GM23248 (cell line): ENCODE results near the gene FBXO48. TPM values are rescaled to one million over a fixed set of nuclear protein-coding genes. Genes with fewer than 3 reads are reported as not detected.

ENCODE experiments used
- DNase-seq: peaks from one replicate; pipeline ENCODE4 v3.0.0-alpha.2; 2015
- H2AFZ ChIP-seq: fragments of 200-600 bp; sonication (generic); 2 replicates; pipeline ENCODE4 v1.6.1; 2016; ENCODE audit warnings: antibody characterized with exemption
- H3F3A ChIP-seq: fragments of 200-600 bp; sonication (generic); 2 replicates; pipeline ENCODE4 v1.6.1; 2016; ENCODE audit warnings: mild to moderate bottlenecking, antibody characterized with exemption, mixed run types; ENCODE audit not compliant: insufficient read depth
- H3K27ac ChIP-seq: fragments of 200-600 bp; sonication (generic); 2 replicates; pipeline ENCODE4 v1.5.1; 2016; ENCODE audit warnings: mild to moderate bottlenecking
- H3K27me3 ChIP-seq: fragments of 200-600 bp; sonication (generic); replicated peaks from 2 replicates; pipeline ENCODE4 v1.6.1; 2016; ENCODE audit warnings: mild to moderate bottlenecking; ENCODE audit not compliant: insufficient read depth
- H3K36me3 ChIP-seq: fragments of 200-600 bp; sonication (generic); 2 replicates; pipeline ENCODE4 v1.6.1; 2016; ENCODE audit warnings: low read depth, mild to moderate bottlenecking
- H3K4me1 ChIP-seq: fragments of 200-600 bp; sonication (generic); 2 replicates; pipeline ENCODE4 v1.6.1; 2016; ENCODE audit warnings: mild to moderate bottlenecking; ENCODE audit not compliant: insufficient read depth
- H3K4me2 ChIP-seq: fragments of 200-600 bp; sonication (generic); one replicate; pipeline ENCODE4 v1.6.1; 2016; ENCODE audit warnings: mild to moderate bottlenecking; ENCODE audit not compliant: unreplicated experiment
- H3K4me3 ChIP-seq: fragments of 200-600 bp; sonication (generic); 2 replicates; pipeline ENCODE4 v1.5.1; 2016; ENCODE audit warnings: mild to moderate bottlenecking
- H3K79me2 ChIP-seq: fragments of 200-600 bp; sonication (generic); 2 replicates; pipeline ENCODE4 v1.6.1; 2016; ENCODE audit warnings: mild to moderate bottlenecking; ENCODE audit not compliant: insufficient read depth
- H3K9ac ChIP-seq: fragments of 200-600 bp; sonication (generic); 2 replicates; pipeline ENCODE4 v1.6.1; 2016; ENCODE audit warnings: mild to moderate bottlenecking
- H3K9me2 ChIP-seq: fragments of 200-600 bp; sonication (generic); 2 replicates; pipeline ENCODE4 v1.6.1; 2016; ENCODE audit warnings: mixed run types, mild to moderate bottlenecking, moderate library complexity; ENCODE audit not compliant: insufficient read depth
- H3K9me3 ChIP-seq: fragments of 200-600 bp; sonication (generic); one replicate; pipeline ENCODE4 v1.6.1; 2017; ENCODE audit warnings: low read depth
- H4K20me1 ChIP-seq: fragments of 200-600 bp; sonication (generic); 2 replicates; pipeline ENCODE4 v1.6.0; 2016; ENCODE audit not compliant: insufficient read depth
- EZH2 ChIP-seq: fragments of 200-600 bp; sonication (generic); IDR thresholded peaks from 2 replicates; pipeline ENCODE4 v1.6.1; 2018; ENCODE audit warnings: antibody characterized with exemption, mild to moderate bottlenecking; ENCODE audit not compliant: insufficient read depth, poor library complexity, severe bottlenecking
- EZH2phosphoT487 ChIP-seq: fragments of 200-600 bp; sonication (generic); IDR thresholded peaks from 2 replicates; pipeline ENCODE4 v1.6.1; 2018; ENCODE audit warnings: antibody characterized with exemption, moderate library complexity, mild to moderate bottlenecking, low read depth; ENCODE audit not compliant: insufficient read depth
- WGBS, 2 experiments: methylation state at CpG; one replicate each; pipeline ENCODE4 v1.1.6; 2015 to 2017; ENCODE audit warnings: low lambda C conversion rate in 2 of 2, low coverage in 1 of 2; ENCODE audit errors: missing lambda C conversion rate in 2 of 2; 5-methylcytosine and 5-hydroxymethylcytosine counted together
- in situ Hi-C: fragments of 300-500 bp; cut with MboI; formaldehyde crosslinking; loops from 2 replicates; pipeline ENCODE4 v1.15.0; 2020
- polyA plus RNA-seq: library from polyadenylated mRNA; unstranded; fragments of >200 nt; fragmentation: Nextera tagmentation; extraction: Ambion mirVana; gene quantifications from 2 replicates; pipeline ENCODE4 v1.2.1, GENCODE V29; 2016
- total RNA-seq: library from RNA; depleted of rRNA; stranded (reverse); fragments of >200 nt; shearing (Covaris generic); gene quantifications from 2 replicates; pipeline ENCODE4 v1.2.3, GENCODE V29; 2014

Gene FBXO48
- total and polyA plus RNA-seq, 2 experiments from 2014 or later = 0.65 to 1.0 TPM

DNA sequence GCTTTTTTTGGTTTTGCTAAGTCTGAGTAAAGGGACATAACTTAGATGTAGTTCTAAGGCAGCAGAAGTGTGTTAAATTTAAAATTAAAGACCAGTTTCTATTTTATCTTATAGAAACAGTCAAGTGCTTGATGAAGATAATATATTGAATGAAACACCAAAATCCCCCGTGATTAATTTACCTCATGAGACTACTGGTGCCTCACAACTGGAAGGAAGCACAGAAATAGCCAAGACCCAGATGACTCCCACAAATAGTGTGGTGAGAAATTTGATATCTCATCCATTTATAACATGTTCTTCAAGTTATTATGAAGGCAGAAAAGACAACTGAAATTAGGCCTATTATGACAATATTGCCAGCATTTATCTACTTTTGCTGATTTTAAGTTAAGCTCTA is 45.9 kb upstream of the FBXO48 start:
- TF ChIP-seq EZH2phosphoT487 = no peak
- TF ChIP-seq EZH2 = no peak
- Histone ChIP-seq H3K79me2 (no peaks in the 10 kb centered on the region), H4K20me1 (no peaks in the 10 kb centered on the region), H3K4me2 (no peak overlapping the region), H2AFZ (no peak overlapping the region), H3K4me1 (no peaks in the 10 kb centered on the region), H3K36me3 (peaks cover 7% of the 10 kb centered on the region; the same call in 1 of the 2 replicates), H3K9ac (no peak overlapping the region), H3F3A (no peaks in the 10 kb centered on the region), H3K27ac (no peak overlapping the region), H3K27me3 (no peaks in the 10 kb centered on the region), H3K9me2 (no peaks in the 10 kb centered on the region), H3K4me3 (no peak overlapping the region), H3K9me3 (no peaks in the 10 kb centered on the region)
- WGBS, 2 experiments = 42 to 47% methylated on average over 1 of the region's 1 CpG
- DNase-seq = no peak
- in situ Hi-C loops = no loop called here

DNA sequence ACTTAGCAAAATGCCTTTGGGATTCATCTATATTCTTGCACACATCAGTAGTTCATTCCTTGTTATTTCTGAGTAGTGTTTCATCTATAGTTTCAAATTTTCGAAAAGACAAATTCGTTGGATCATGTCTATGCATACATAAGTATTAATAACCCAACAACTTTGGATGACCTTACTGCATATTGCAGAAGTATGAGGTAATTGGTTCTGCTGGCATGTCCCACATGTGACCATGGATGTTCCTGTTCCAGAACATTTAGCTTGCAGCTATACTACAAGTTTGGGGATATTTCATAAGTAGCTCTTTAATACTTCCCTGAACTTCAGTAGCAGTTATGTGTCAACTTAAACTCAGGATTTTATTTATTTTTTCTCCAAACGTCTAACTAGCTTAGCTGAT is 45.2 kb upstream of the FBXO48 start:
- WGBS, 2 experiments = 35 to 40% methylated on average over 3 of the region's 3 CpGs
- no peaks in the 10 kb centered on the region for H3K9me2 ChIP-seq
- H3K9ac ChIP-seq = no peak overlapping the region
- no peaks in the 10 kb centered on the region for H3K4me1 ChIP-seq
- no peaks in the 10 kb centered on the region for H3K9me3 ChIP-seq
- DNase-seq = no peak
- no peak for TF ChIP-seq EZH2
- TF ChIP-seq EZH2phosphoT487 = no peak
- no peak overlapping the region for H3K4me2 ChIP-seq
- no peaks in the 10 kb centered on the region for H4K20me1 ChIP-seq
- H3K27me3 ChIP-seq = no peaks in the 10 kb centered on the region
- in situ Hi-C loops = no loop called here
- peaks cover 7% of the 10 kb centered on the region; the same call in 1 of the 2 replicates for H3K36me3 ChIP-seq
- H3K79me2 ChIP-seq = no peaks in the 10 kb centered on the region
- no peak overlapping the region for H2AFZ ChIP-seq
- H3K4me3 ChIP-seq = no peak overlapping the region
- no peak overlapping the region for H3K27ac ChIP-seq
- no peaks in the 10 kb centered on the region for H3F3A ChIP-seq

DNA sequence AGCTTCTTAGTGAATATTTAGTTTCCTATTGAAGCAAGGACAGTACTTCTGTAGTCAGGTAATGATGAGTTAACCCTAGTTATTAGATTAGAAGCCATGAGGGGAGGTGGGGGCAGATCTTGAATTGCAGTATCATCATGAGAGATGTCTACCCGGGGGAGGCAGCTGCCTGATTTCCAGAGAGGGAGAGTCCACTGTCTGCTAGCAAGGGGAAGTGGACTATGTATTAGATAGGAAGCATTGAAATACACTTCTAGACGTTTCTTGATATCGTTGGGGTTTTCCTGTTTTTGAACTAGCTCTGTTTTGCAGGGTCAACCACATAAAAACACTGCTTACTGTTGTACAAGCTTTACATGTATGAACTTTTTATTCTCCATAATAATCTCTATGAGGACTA is 39.1 kb upstream of the FBXO48 start:
- no peak for DNase-seq
- Histone ChIP-seq H3K4me1 (no peaks in the 10 kb centered on the region), H3K36me3 (no peaks in the 10 kb centered on the region), H3K9ac (no peak overlapping the region), H3K4me2 (no peak overlapping the region), H3K9me3 (no peaks in the 10 kb centered on the region), H3K27ac (no peak overlapping the region), H3K9me2 (no peaks in the 10 kb centered on the region), H4K20me1 (no peaks in the 10 kb centered on the region), H3F3A (no peaks in the 10 kb centered on the region), H2AFZ (no peak overlapping the region), H3K4me3 (no peak overlapping the region), H3K27me3 (no peaks in the 10 kb centered on the region), H3K79me2 (no peaks in the 10 kb centered on the region)
- TF ChIP-seq EZH2phosphoT487 = no peak
- TF ChIP-seq EZH2 = no peak
- in situ Hi-C loops = no loop called here
- 81 to 84% methylated on average over 3 of the region's 3 CpGs for WGBS, 2 experiments

DNA sequence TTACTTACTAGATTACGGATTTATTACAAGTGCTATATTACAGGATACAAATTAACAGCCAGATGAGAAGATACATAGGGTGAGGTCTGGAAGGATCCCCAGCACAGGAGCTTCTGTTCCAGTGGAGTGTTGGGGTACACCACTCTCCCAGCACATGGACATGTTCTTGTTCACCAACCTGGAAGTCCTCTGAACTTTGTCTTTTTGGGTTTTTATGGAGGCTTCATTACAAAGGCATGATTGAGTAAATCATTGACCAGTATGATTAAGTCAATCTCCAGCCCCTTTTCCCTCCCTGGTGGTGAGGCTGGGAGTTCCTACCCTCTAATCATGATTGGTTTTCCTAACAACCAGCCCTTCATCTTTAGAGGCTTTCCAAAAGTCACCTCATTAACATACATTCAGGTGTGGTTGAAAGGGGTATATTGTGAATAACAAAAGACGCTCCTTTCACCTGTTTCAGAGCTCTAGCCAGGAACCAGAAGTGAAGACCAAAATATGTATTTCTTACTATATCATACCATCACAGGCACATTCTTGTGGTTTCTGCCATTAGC is 38.6 kb upstream of the FBXO48 start:
- H2AFZ ChIP-seq = no peak overlapping the region
- no peaks in the 10 kb centered on the region for H4K20me1 ChIP-seq
- TF ChIP-seq EZH2 (no peak), EZH2phosphoT487 (no peak)
- H3K9me3 ChIP-seq = no peaks in the 10 kb centered on the region
- 95% methylated on average over 2 of the region's 2 CpGs for WGBS, 2 experiments
- DNase-seq = no peak
- no peaks in the 10 kb centered on the region for H3K79me2 ChIP-seq
- no peak overlapping the region for H3K4me2 ChIP-seq
- in situ Hi-C loops = no loop called here
- H3K9ac ChIP-seq = no peak overlapping the region
- H3K27ac ChIP-seq = no peak overlapping the region
- H3K27me3 ChIP-seq = no peaks in the 10 kb centered on the region
- no peak overlapping the region for H3K4me3 ChIP-seq
- no peaks in the 10 kb centered on the region for H3K9me2 ChIP-seq
- H3K36me3 ChIP-seq = no peaks in the 10 kb centered on the region
- no peaks in the 10 kb centered on the region for H3K4me1 ChIP-seq
- no peaks in the 10 kb centered on the region for H3F3A ChIP-seq

DNA sequence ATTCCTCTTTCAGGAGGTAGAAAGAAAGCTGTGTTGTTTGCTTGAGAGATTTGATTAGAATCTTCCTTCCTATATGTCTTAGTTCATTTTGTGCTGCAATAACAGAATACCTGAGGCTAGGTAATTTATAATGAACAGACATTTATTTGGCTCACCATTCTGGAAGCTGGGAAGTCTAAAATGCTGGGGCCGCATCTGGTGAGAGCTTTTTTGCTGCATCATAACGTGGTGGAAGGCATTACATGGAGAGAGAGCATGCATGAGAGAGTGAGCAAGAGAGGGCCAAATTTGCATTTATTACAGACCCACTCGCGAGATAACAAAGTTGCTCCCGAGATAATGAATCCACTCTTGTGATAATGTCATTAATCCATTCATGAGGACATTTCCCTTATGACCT is 34.7 kb upstream of the FBXO48 start:
- H4K20me1 ChIP-seq = no peaks in the 10 kb centered on the region
- 96 to 99% methylated on average over 5 of the region's 5 CpGs for WGBS, 2 experiments
- in situ Hi-C loops = no loop called here
- H3K4me2 ChIP-seq = no peak overlapping the region
- H3K4me3 ChIP-seq = no peak overlapping the region
- no peaks in the 10 kb centered on the region for H3F3A ChIP-seq
- H3K27me3 ChIP-seq = no peaks in the 10 kb centered on the region
- H3K36me3 ChIP-seq = no peaks in the 10 kb centered on the region
- H3K9ac ChIP-seq = no peak overlapping the region
- no peaks in the 10 kb centered on the region for H3K4me1 ChIP-seq
- no peaks in the 10 kb centered on the region for H3K9me2 ChIP-seq
- no peak overlapping the region for H2AFZ ChIP-seq
- no peaks in the 10 kb centered on the region for H3K9me3 ChIP-seq
- no peaks in the 10 kb centered on the region for H3K79me2 ChIP-seq
- DNase-seq = no peak
- TF ChIP-seq EZH2phosphoT487 = no peak
- TF ChIP-seq EZH2 = no peak
- H3K27ac ChIP-seq = no peak overlapping the region
